ENCODE results near the gene OR10X1.

DNA sequence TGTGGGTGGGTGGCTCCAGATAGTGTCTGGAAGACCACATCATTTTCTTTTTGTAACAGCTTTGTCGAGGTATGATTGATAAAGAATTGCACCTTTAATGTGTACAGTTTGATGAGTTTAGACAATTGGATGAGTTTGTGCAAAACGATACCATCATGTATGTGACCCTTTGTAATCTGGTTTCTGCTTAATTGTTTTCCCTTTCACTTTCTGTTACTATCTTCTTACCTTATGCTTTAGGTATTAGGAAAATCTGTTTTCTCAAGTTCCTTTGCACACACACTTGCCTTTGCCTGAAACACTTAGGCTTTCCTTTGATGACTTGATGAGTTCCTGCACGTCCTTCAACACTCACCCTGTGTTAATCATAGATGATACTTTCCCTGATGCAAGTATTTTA is 32.2 kb upstream of the OR10X1 start:
- TF ChIP-seq EZH2phosphoT487 (IDR thresholded peaks at IDR 0.05; ENCODE audit: insufficient read depth, low read depth): no peak
- no peak for TF ChIP-seq EZH2 (IDR thresholded peaks at IDR 0.05; ENCODE audit: insufficient read depth, poor library complexity, severe bottlenecking)

Measured in GM23248 (cell line).